Ovary (tissue), 3 donors: ENCODE results near the gene KDELR3.

ENCODE experiments used
- CTCF ChIP-seq, 3 donors: fragments of 450-650 bp in 2 of 3; fragments of 200-600 bp in 1 of 3; IDR thresholded peaks; one replicate each; pipeline versions ENCODE4 v1.5.1 to v1.8.0; 2016 to 2022; ENCODE audit warnings: antibody characterized with exemption in 3 of 3, mild to moderate bottlenecking in 1 of 3
- EP300 ChIP-seq: sonication (generic); formaldehyde crosslinking; IDR thresholded peaks from one replicate; pipeline ENCODE4 v1.6.1; 2017; ENCODE audit warnings: antibody characterized with exemption
- POLR2A ChIP-seq: fragments of 450-650 bp; IDR thresholded peaks from one replicate; pipeline ENCODE4 v1.6.1; 2017; ENCODE audit warnings: antibody characterized with exemption, mild to moderate bottlenecking, moderate library complexity
- donor health status: DM: no; HTN: no; CAD: no.

- TF ChIP-seq POLR2A = no peak
- TF ChIP-seq CTCF (IDR thresholded peaks at IDR 0.05) = no peak
- no peak for TF ChIP-seq EP300
Measured at GRCh38 chr22:38437416-38437815, 30.5 kb upstream of the KDELR3 start.
